ENCODE data around the gene TANGO6. TPM values are rescaled to one million over a fixed set of nuclear protein-coding genes. Genes with fewer than 3 reads are reported as not detected.
A peak's percentile ranks its signal among the peaks of the same experiment; 100 is the strongest.

Gene TANGO6
- total RNA-seq, 1 donor from 2014 or later = 18.1 TPM

GRCh38 chr16:68907297-68907696 lies 64.0 kb downstream of the TANGO6 start:
- DNase-seq (ENCODE audit: low read depth) = no peak

GRCh38 chr16:68907781-68908181 lies 64.5 kb downstream of the TANGO6 start:
- no peak for DNase-seq (ENCODE audit: low read depth)

GRCh38 chr16:68909099-68909733 lies 65.9 kb downstream of the TANGO6 start:
- DNase-seq (ENCODE audit: low read depth) = no peak

- no peak for DNase-seq (ENCODE audit: low read depth)
These were observed 66.7 kb downstream of the TANGO6 start for GRCh38 chr16:68910051-68910450.

DNA sequence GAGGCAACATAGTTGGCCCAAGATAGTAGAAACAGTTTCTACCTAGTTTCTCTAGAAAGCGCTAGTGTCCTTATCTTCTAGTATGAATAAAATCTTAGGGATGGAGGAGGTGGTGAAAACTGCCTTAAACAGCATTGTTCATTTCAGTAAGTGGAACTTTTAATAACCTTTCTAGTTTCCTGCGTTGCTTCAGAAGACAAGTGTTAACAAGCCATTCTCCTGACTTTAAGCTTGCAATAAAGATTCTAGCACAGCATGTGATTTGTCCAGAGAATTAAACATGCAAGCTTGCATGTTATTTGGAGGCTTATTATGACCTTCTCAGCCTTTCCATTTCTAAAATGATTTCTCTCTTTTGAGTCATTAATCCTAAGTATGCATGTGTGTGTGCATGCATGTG lies 72.3 kb downstream of the TANGO6 start:
- DNase-seq (ENCODE audit: low read depth) = no peak

GRCh38 chr16:68917541-68917940 lies 74.2 kb downstream of the TANGO6 start:
- DNase-seq (ENCODE audit: low read depth) = no peak

GRCh38 chr16:68920349-68920748 lies 77.0 kb downstream of the TANGO6 start:
- no peak for DNase-seq (ENCODE audit: low read depth)

DNA sequence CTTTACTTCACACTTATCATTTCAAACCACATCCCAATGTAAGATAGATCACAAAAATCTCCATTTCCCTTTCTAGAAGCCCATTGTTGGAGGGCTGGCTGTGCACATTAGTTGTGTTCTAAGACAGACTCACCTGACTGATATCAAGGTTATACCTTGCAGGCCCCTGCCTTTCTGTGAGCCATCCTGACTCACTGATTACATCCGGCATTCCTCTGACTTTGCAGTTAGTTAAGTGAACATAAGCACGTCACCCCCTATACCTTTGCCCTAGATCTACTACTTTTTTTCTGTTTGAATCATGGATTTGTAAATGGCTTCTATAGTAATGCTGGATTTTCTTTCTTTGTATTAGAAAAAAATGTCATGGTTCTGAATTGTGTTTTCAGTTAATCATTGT lies 78.3 kb downstream of the TANGO6 start:
- DNase-seq (ENCODE audit: low read depth) = peak; percentile 95

- DNase-seq (ENCODE audit: low read depth) = no peak
These were observed 79.8 kb downstream of the TANGO6 start for GRCh38 chr16:68923116-68923515.

DNA sequence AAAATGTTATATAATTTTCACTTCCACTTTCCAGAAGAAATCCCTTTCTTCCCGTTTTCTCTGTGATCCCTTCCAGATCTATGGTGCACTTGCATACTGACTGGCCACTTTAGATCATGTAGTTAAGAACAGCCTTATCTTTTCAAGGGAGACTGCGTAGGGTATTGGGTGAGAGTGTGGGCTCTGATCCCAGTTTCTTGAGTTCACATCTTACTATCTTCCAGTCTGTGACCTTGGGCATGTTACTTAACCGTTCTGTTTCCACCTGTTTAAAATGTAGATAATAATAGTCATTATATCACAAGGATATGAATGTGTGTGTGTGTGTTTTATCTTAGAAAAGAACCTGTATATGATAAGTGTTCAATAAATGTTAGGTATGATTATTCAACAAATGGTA lies 83.7 kb downstream of the TANGO6 start:
- DNase-seq (ENCODE audit: low read depth) = no peak

DNA sequence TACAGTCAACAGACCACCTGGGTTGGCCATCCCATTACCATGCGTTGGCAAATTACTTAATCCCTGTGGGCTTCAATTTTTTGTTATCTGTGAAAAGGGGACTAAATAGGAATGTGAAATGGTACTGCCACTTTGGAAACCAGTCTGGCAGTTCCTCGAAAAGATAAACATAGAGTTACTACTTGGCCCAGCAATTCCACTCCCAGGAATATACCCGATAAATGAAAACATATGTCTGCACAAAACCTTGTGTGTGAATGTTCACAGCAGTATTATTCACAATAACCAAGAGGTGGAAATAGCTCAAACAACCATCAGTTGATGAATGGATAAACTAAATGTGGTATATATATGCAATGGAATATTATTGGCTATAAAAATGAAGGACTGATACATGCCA lies 87.9 kb downstream of the TANGO6 start:
- DNase-seq (ENCODE audit: low read depth) = no peak

DNA sequence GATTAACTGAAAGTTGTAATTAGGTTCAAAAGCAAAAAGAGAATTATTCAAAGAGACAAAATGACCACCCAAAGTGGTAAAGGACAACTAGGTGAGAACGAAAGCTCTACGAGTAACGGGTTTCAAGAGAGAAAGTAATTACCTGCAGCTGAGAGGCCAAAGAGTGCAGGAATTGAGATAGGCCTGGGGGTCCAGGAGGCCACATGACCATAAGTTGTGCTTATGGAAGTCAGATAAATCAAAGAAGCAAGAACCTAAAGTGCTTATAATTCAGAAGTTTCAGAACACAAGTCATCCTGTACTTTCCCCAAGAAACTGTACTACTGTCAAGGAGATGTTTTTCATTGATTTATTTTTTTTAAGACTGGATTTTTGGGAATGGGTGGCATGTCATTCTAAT lies 91.1 kb downstream of the TANGO6 start:
- no peak for DNase-seq (ENCODE audit: low read depth)

- no peak for DNase-seq (ENCODE audit: low read depth)
These were observed 91.7 kb downstream of the TANGO6 start for GRCh38 chr16:68935008-68935407.

DNA sequence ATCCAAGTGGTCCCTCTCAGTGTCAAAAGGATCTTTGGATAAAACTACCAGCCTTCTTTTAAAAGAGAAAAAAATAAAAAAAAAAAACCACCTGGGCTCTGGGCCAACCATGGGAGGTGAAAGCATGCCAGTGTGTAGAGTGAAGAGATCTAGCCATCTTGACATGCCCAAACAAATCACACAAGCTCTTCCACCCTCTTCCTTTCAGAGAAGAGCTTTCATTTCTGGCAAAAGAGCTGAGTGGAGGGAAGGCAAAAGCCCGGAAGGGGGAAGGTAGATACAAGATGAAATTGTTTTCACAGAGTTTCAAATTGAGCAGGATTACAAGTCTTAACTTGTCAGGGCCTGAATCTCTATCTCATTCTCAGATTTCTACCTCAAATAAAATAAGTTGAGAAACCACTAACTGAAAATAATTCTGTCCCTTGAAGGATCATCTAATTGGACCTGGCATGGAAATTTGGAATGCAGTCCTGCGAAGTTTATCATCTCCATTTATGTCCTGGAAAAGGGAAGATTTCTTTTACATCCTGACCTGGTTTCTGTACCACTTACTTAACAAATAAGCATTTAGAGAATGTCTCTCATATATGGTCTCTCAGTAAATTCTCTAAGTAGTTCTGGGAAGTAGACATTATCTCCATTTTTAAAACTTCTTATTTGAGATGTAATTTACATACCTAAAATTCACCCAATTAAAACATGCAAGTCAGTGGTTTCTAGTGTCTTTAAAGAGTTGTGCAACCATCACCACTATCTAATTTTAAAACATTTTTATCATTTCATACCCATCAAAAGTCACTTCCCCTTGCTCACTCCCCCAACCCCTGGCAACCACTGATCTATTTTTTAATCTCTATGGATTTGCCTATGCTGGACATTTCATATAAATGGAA lies 93.7 kb downstream of the TANGO6 start:
- peak; percentile 23 for DNase-seq (ENCODE audit: low read depth)

- no peak for DNase-seq (ENCODE audit: low read depth)
These were observed 96.5 kb downstream of the TANGO6 start for GRCh38 chr16:68939692-68940320.

DNA sequence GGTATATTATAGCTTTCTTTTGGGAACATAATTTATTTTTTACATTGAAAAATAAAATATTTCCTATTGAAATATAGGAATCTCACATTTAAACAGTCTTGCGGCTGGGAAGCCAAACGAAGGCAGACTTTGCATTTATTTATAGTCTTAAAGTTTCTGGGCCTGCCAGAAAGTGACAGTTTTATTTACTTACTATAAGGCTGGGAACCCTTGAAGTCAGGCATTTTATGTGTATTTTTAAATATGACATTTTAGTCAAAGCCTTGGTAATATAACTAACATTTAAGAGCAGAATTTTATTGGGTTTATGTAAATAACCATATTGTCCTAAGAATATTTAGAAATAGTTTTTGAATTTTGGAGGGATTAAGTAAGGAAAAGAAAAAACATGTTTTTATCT lies 97.5 kb downstream of the TANGO6 start:
- no peak for DNase-seq (ENCODE audit: low read depth)

- DNase-seq (ENCODE audit: low read depth) = no peak
These were observed 100.6 kb downstream of the TANGO6 start for GRCh38 chr16:68943961-68944360.

DNA sequence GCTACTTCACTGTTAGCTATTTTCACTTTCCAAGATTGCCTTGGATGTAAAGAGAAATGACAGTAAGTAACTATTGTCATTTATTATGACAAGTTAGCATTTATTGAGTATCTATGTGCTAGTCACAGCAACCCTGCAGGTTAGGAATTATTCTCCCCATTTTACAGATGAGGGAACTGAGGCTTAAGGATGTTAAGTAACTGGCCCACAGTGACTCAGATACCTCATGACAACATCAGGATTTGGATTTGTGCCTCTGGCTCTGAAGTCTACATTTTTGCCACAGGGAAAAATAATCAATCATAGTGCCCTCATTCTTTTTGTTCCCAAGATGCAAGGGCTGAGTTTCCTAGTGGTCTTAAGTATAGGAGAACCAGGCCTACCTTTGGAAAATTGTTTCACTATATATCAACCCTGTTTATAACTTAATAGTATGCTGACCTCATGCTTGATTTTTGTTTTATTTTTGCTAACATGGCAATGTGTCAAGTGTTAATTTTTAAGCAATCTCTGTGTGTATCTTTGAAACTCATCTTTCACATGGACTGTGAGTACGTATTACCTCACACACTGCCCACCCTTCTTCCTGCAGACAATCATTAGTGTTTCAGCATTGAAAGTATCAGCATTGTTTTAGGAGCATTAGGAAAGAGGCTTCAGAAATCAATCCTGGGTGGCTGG lies 105.0 kb downstream of the TANGO6 start:
- DNase-seq (ENCODE audit: low read depth) = peak; percentile 40

GRCh38 chr16:68951991-68952877 lies 108.9 kb downstream of the TANGO6 start:
- DNase-seq (ENCODE audit: low read depth) = peak; percentile 46

DNA sequence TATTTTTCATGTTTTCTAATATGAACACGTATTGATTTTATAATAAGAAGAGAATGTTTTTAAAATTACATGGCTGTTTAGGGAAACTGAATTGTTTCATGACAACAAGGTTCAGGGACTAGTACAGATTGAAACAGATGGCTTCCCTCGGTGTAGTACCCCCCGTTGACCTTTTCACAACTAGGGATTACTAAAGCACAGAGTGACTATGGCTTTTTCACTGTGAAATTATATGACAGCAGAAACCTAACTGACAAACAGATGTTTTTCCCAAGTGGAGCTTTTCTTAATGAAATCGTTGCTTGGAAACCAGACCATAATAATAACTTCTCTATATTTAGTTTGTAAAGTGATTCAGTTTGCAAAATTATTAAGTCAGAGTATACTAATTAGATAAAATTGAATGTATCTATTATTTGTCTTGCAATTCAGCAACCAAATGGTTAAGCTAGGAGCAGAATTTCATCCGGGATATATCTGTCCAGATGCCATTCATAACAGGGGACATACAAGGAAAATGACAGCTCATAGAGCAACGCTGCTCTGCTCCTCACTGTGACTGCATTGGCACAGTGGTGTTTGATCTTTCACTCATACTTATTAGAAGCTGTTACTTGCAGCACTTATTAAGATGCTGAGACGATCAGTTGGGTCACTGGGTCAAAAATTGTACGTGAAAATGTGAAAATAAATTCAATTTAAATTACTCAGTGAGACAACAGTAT lies 111.7 kb downstream of the TANGO6 start:
- no peak for DNase-seq (ENCODE audit: low read depth)

DNA sequence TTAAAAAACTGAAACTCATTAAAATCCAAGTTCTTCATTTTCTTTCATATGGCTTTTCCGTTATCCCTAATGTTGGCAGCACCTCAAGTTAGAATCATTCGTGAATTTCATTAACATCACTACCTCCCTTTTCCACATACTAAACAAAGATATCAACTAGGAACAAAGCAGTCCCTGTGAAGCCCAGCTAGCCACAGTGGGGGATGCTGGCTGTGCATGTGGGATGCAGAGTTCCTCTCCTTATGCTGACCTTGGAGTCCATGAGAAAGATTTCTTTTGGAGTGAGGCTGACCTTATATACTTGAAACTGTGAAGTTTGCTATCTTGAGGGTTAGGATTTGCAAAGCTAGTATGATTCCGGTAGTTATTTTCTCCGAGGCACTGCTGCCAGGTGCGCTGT lies 117.6 kb downstream of the TANGO6 start:
- no peak for DNase-seq (ENCODE audit: low read depth)

All from renal cortical epithelial cell (primary cell).